ENCODE data around the gene DBF4B.

The DBF4B gene

DNA sequence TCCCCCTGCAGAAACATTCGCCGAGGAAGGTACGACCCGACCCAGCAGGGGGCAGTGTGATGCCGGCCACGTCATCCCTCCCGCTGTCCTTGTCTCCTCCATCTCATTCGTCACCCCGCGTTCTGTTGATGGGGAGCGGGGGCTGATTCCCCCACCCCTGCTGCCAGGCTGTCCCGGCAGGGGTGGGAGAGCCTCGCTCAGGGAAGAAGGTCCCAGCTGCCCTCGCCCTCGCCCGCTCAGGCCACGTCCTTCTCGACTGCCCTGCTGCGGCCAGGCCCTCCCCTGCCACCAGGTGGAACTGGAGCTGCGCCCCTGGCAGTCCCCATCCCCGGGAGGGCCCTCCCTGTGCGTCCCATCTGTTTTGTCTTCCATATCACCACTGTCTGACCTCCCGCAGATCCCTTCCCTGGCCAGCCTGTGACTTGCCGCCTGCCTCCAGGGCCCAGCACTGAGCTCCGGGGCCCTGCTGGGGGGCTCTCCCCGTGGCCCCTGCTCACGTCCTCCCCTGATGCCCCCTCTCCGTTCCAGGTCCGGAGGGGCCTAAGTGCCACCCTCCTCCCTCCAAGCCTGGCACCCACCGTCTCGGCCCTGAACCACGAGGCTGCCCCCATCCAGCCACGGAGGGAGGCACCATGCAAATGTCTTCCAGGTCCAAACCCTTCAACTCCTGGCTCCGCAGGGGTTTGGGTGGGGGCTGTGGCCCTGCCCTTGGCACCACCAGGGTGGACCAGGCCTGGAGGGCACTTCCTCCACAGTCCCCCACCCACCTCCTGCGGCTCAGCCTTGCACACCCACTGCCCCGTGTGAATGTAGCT is 71.0 kb downstream of the DBF4B start:
- H3K4me3 ChIP-seq (ENCODE audit: low read length) = peak overlapping the region; percentile 35
- peak; percentile 73 for DNase-seq (ENCODE audit: low read depth)
- TF ChIP-seq, protein P1, sequence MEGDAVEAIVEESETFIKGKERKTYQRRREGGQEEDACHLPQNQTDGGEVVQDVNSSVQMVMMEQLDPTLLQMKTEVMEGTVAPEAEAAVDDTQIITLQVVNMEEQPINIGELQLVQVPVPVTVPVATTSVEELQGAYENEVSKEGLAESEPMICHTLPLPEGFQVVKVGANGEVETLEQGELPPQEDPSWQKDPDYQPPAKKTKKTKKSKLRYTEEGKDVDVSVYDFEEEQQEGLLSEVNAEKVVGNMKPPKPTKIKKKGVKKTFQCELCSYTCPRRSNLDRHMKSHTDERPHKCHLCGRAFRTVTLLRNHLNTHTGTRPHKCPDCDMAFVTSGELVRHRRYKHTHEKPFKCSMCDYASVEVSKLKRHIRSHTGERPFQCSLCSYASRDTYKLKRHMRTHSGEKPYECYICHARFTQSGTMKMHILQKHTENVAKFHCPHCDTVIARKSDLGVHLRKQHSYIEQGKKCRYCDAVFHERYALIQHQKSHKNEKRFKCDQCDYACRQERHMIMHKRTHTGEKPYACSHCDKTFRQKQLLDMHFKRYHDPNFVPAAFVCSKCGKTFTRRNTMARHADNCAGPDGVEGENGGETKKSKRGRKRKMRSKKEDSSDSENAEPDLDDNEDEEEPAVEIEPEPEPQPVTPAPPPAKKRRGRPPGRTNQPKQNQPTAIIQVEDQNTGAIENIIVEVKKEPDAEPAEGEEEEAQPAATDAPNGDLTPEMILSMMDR (IDR thresholded peaks at IDR 0.05; ENCODE audit: insufficient read depth, low read depth, low read length, missing control alignments) = peak; percentile 84

DNA sequence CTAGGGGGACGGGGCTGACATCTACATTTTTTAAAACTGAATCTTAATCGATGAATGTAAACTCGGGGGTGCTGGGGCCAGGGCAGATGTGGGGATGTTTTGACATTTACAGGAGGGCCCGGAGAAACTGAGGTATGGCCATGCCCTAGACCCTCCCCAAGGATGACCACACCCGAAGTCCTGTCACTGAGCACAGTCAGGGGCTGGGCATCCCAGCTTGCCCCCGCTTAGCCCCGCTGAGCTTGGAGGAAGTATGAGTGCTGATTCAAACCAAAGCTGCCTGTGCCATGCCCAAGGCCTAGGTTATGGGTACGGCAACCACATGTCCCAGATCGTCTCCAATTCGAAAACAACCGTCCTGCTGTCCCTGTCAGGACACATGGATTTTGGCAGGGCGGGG is 71.7 kb downstream of the DBF4B start:
- no peak for DNase-seq (ENCODE audit: low read depth)
- no peak overlapping the region for H3K4me3 ChIP-seq (ENCODE audit: low read length)
- TF ChIP-seq, protein P1 (IDR thresholded peaks at IDR 0.05; ENCODE audit: insufficient read depth, low read depth, low read length, missing control alignments) = no peak

DNA sequence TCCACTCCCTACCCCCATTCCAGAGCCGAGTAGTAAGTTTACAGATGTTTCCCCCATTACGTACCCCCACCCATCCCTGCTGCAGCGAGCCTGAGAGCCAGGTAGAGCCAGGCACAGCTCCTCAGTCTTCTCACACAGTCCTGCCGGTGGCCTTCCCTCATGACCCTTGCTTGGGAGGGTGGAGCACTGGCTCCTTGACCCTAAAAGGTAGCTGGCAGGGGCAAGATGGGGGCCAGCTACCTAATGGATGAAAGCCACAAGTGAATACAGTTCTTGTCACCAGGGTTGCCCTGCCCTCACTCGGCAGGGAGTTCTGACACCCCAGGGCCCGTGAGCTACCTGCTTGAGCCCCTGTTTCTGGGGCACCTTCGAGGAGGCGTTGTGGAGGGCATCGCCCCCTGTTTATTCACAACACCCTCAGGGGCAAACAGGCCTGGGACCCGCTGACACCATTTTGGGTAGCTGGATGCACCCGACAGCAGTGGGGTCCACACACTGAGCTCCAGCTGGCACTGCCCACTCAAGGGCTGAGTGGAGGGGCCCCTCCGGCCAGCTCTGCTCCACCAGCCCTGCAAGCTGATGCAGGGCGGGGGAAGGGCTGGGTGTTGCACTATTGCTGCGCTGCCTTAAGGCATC is 72.5 kb downstream of the DBF4B start:
- no peak overlapping the region for H3K4me3 ChIP-seq (ENCODE audit: low read length)
- no peak for DNase-seq (ENCODE audit: low read depth)
- TF ChIP-seq, protein P1 (IDR thresholded peaks at IDR 0.05; ENCODE audit: insufficient read depth, low read depth, low read length, missing control alignments) = no peak

DNA sequence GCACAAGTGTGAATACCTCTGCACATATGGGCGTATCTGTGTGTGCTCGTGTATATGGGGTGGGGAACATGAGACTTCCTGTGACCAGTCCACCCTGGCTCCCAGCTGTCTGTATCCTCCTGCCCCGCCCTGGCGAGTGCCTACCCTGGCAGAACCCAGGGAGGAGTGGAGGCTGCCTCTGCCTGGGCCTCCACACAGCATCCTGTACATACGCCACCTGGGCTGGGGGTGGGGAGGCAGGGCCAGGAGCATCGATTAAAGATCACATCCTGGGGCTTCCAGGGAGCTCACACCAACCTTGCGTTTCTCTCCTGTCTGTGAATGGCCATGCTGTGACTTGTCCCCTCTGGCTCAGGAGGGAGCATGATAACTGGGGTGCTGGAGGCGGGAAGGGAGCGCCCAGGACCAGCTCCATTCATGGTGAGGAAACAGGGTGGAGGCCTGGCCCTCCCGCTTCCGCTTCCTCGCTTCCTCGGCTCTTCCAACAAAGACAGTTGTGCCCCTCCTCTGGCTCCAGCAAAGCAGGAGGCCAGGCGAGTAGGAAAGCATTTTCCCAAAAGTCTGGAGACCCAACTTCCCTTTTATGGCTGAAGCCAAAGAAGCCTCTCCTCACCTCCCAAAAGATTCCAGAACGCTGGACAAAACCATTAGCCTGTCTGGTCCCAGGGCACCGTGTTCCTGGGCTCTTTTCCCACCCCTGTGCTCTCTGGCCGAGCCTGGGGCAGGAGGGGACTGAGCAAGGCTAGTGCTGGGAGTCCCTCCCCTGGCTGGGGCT is 73.3 kb downstream of the DBF4B start:
- no peak overlapping the region for H3K4me3 ChIP-seq (ENCODE audit: low read length)
- TF ChIP-seq, protein P1 (IDR thresholded peaks at IDR 0.05; ENCODE audit: insufficient read depth, low read depth, low read length, missing control alignments) = no peak
- no peak for DNase-seq (ENCODE audit: low read depth)

DNA sequence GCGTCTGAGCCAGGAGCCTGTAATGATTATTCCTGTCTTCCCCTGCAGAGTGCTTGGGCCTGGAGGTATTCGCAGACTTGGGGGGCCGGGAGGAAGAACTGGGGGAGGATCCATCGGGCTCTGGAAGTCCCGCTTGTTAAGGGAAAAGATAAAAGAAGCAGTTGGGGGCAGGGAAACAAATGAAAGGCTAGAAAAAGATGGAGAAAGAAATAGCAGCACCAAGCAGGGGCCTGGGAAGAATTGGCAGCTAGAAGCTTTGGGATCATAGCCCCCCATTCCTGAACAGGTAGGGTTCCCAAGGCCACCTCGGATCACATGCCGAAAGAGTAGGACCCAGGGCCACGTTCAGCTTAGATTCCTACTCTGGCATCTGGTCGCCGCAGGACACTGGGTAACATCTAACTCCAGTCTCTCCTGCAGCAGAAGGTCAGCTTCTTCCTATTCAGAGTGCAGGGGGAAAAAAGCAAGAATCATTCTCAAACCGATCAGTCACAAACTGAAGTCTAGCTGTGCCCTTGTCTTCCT is 73.9 kb downstream of the DBF4B start:
- no peak overlapping the region for H3K4me3 ChIP-seq (ENCODE audit: low read length)
- no peak for DNase-seq (ENCODE audit: low read depth)
- TF ChIP-seq, protein P1 (IDR thresholded peaks at IDR 0.05; ENCODE audit: insufficient read depth, low read depth, low read length, missing control alignments) = no peak

DNA sequence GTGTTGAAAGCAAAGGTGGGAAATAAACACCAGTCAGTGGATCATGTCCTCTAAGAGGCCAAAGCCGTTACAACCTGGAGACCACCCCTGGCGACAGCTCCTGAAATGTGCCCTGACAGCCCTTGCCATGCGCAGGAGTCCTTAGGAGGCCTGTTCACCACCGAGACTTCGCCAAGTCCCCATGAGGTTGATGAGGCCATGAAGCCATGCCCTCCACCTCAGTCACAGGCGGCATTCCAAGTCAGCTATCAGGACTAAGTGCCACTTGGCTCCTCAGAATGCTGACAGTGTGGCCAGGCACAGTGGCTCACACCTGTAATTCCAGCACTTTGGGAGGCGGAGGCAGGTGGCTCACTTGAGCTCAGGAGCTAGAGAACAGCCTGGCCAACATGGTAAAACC is 77.5 kb downstream of the DBF4B start:
- DNase-seq (ENCODE audit: low read depth) = no peak
- no peak overlapping the region for H3K4me3 ChIP-seq (ENCODE audit: low read length)
- TF ChIP-seq, protein P1 (IDR thresholded peaks at IDR 0.05; ENCODE audit: insufficient read depth, low read depth, low read length, missing control alignments) = no peak
